Islet of Langerhans (tissue), 1 donor: ENCODE results near the gene TMC8.
"Not testable (repeated sequence)": the region's sequence is repeated elsewhere in the genome, so short reads cannot be mapped to it uniquely, and the experiment has no call there.

Experiments
- FAIRE-seq: peaks from one replicate; lab custom pipeline; 2011; peaks lifted over from hg19 to GRCh38; lab: Jason Lieb, UNC

The TMC8 gene

GRCh38 chr17:78135858-78136500 is 5.4 kb downstream of the TMC8 start:
- no peak for FAIRE-seq

GRCh38 chr17:78137392-78138203 is 7.0 kb downstream of the TMC8 start:
- FAIRE-seq = no peak

GRCh38 chr17:78138204-78139060 is 7.9 kb downstream of the TMC8 start:
- FAIRE-seq = no peak

GRCh38 chr17:78139861-78140168 is 9.2 kb downstream of the TMC8 start:
- FAIRE-seq = not testable (repeated sequence)

GRCh38 chr17:78140169-78141051 is 9.8 kb downstream of the TMC8 start:
- FAIRE-seq = no peak

GRCh38 chr17:78141437-78142118 is 11.0 kb downstream of the TMC8 start:
- no peak for FAIRE-seq

- no peak for FAIRE-seq
Measured at GRCh38 chr17:78142119-78142861, 11.7 kb downstream of the TMC8 start.

GRCh38 chr17:78143214-78144146 is 12.9 kb downstream of the TMC8 start:
- no peak for FAIRE-seq

GRCh38 chr17:78144147-78144719 is 13.7 kb downstream of the TMC8 start:
- no peak for FAIRE-seq

GRCh38 chr17:78144736-78145641 is 14.4 kb downstream of the TMC8 start:
- FAIRE-seq = no peak

- FAIRE-seq = no peak
Measured at GRCh38 chr17:78146471-78146869, 15.9 kb downstream of the TMC8 start.

- FAIRE-seq = no peak
Measured at GRCh38 chr17:78146881-78147280, 16.3 kb downstream of the TMC8 start.

GRCh38 chr17:78147315-78147998 is 16.9 kb downstream of the TMC8 start:
- FAIRE-seq = no peak

- no peak for FAIRE-seq
Measured at GRCh38 chr17:78148286-78149016, 17.9 kb downstream of the TMC8 start.

- FAIRE-seq = no peak
Measured at GRCh38 chr17:78151514-78152008, 21.0 kb downstream of the TMC8 start.
